Stomach (tissue), 4 donors: ENCODE measurements around the gene RTL5.

Experiments
- CTCF ChIP-seq, 7 experiments: fragments of 450-650 bp in 4 of 7; fragments of 200-600 bp in 3 of 7; sonication (generic) in 3 of 7; IDR thresholded peaks; one replicate each; pipeline ENCODE4 v1.5.1; 2016 to 2019; ENCODE audit warnings: antibody characterized with exemption in 7 of 7, control low read depth in 2 of 7, mild to moderate bottlenecking in 1 of 7
- POLR2A ChIP-seq, 4 donors: fragments of 450-650 bp; IDR thresholded peaks; one replicate each; pipeline ENCODE4 v1.6.1; 2016; ENCODE audit warnings: antibody characterized with exemption in 4 of 4, control low read depth in 2 of 4, mild to moderate bottlenecking in 1 of 4, moderate library complexity in 1 of 4
- POLR2AphosphoS5 ChIP-seq, 3 donors: sonication (generic); formaldehyde crosslinking; IDR thresholded peaks; one replicate each; pipeline ENCODE4 v1.6.1; 2016; ENCODE audit warnings: antibody characterized with exemption in 3 of 3

- TF ChIP-seq CTCF (IDR thresholded peaks at IDR 0.05) (no peak), POLR2A (IDR thresholded peaks at IDR 0.05) (no peak), POLR2AphosphoS5 (IDR thresholded peaks at IDR 0.05) (no peak)
Measured at GRCh38 chrX:72102760-72103159, 29.0 kb downstream of the RTL5 start.
